Endothelial cell of umbilical vein (primary cell): ENCODE results near the gene CFAP20. TPM values are rescaled to one million over a fixed set of nuclear protein-coding genes. Genes with fewer than 3 reads are reported as not detected.

Experiments
- BruUV-seq: library from RNA; stranded (reverse); fragments of 400-500 nt; replicated peaks from 2 replicates; lab custom pipeline; 2021; lab: Mats Ljungman, UMichigan
- CTCF ChIA-PET: fragments of 300-600, 350-600 bp; sonication (Branson Sonifier 250); formaldehyde crosslinking; loops from one replicate; lab custom pipeline; 2021; ENCODE audit warnings: antibody characterized with exemption, inconsistent platforms; lab: Charles Lee
- POLR2A ChIA-PET: fragments of 300-600, 350-600 bp; sonication (Branson Sonifier 250); formaldehyde crosslinking; loops from one replicate; lab custom pipeline; 2021; ENCODE audit warnings: antibody characterized with exemption, inconsistent platforms; lab: Charles Lee
- DNase-seq: peaks from one replicate; pipeline ENCODE4 v3.0.0-alpha.2; 2011; ENCODE audit warnings: low read depth, low spot score
- FAIRE-seq: peaks from 2 replicates; lab custom pipeline; 2011; peaks lifted over from hg19 to GRCh38; lab: Jason Lieb, UNC
- H2AFZ ChIP-seq: 2 replicates; pipeline ENCODE4 v1.6.0; 2012; ENCODE audit warnings: low read depth, low read length, control low read depth, inconsistent platforms
- H3K27ac ChIP-seq: 2 replicates; pipeline ENCODE4 v1.5.1; 2011; ENCODE audit warnings: low read depth, mild to moderate bottlenecking, control low read depth, low read length, moderate library complexity; ENCODE audit not compliant: insufficient read depth
- H3K27me3 ChIP-seq, 2 experiments: 2 replicates each; pipeline versions ENCODE4 v1.6.0 to v1.6.1; 2011; ENCODE audit warnings: low read length in 2 of 2, mixed read lengths in 1 of 2; ENCODE audit not compliant: control insufficient read depth in 2 of 2, insufficient read depth in 2 of 2
- H3K36me3 ChIP-seq, 2 experiments: 2 replicates in 1 of 2; 3 replicates in 1 of 2; pipeline ENCODE4 v1.5.1; 2011; ENCODE audit warnings: low read length in 2 of 2, mild to moderate bottlenecking in 1 of 2, moderate library complexity in 1 of 2; ENCODE audit not compliant: control insufficient read depth in 2 of 2, insufficient read depth in 2 of 2; ENCODE audit errors: extremely low read depth in 1 of 2
- H3K4me1 ChIP-seq: 3 replicates; pipeline ENCODE4 v1.5.1; 2011; ENCODE audit warnings: mild to moderate bottlenecking, low read length; ENCODE audit not compliant: control insufficient read depth, insufficient read depth; ENCODE audit errors: extremely low read depth
- H3K4me2 ChIP-seq: 2 replicates; pipeline ENCODE4 v1.6.1; 2011; ENCODE audit warnings: low read length, control low read depth, mixed read lengths; ENCODE audit not compliant: insufficient read depth
- H3K4me3 ChIP-seq, 3 experiments: fragments of 200-600 bp in 1 of 3; sonication (generic), shearing (Covaris generic) in 1 of 3; replicated peaks in 1 of 3; 2 replicates each; pipeline ENCODE4 v1.5.1; 2011 to 2016; ENCODE audit warnings: control low read depth in 3 of 3, low read length in 3 of 3, mild to moderate bottlenecking in 2 of 3, inconsistent platforms in 1 of 3, low read depth in 1 of 3, moderate library complexity in 1 of 3; ENCODE audit not compliant: insufficient read depth in 1 of 3
- H3K79me2 ChIP-seq: 2 replicates; pipeline ENCODE4 v1.6.0; 2012; ENCODE audit warnings: low read length, inconsistent platforms; ENCODE audit not compliant: control insufficient read depth, insufficient read depth
- H3K9ac ChIP-seq: replicated peaks from 2 replicates; pipeline ENCODE3; 2011; ENCODE audit warnings: low read length, control low read depth; ENCODE audit not compliant: insufficient read depth; ENCODE audit errors: extremely low read depth
- H3K9me1 ChIP-seq: replicated peaks from 3 replicates; pipeline ENCODE4 v1.6.0; 2011; ENCODE audit warnings: mild to moderate bottlenecking, low read length; ENCODE audit not compliant: control insufficient read depth, insufficient read depth; ENCODE audit errors: extremely low read depth
- H3K9me3 ChIP-seq: replicated peaks from 2 replicates; pipeline ENCODE4 v1.5.1; 2012; ENCODE audit warnings: low read length, inconsistent platforms; ENCODE audit not compliant: control insufficient read depth, insufficient read depth
- H4K20me1 ChIP-seq: replicated peaks from 2 replicates; pipeline ENCODE3; 2011; ENCODE audit warnings: mild to moderate bottlenecking, low read length; ENCODE audit not compliant: control insufficient read depth, insufficient read depth; ENCODE audit errors: extremely low read depth
- CTCF ChIP-seq, 2 donors: IDR thresholded peaks; 1 replicate in 1 of 2; 2 replicates in 1 of 2; pipeline ENCODE4 v1.5.1; 2011; ENCODE audit warnings: low read length in 2 of 2, mild to moderate bottlenecking in 2 of 2, moderate library complexity in 2 of 2, control low read depth in 1 of 2, inconsistent platforms in 1 of 2, low read depth in 1 of 2; ENCODE audit not compliant: insufficient read depth in 1 of 2; ENCODE audit errors: extremely low read depth in 1 of 2
- EZH2 ChIP-seq: IDR thresholded peaks from 2 replicates; pipeline ENCODE4 v1.6.1; 2012; ENCODE audit warnings: borderline replicate concordance, low read depth, mild to moderate bottlenecking, moderate library complexity, low read length, inconsistent platforms; ENCODE audit not compliant: severe bottlenecking
- FOS ChIP-seq: IDR thresholded peaks from 2 replicates; pipeline ENCODE4 v1.6.1; 2011; ENCODE audit warnings: mild to moderate bottlenecking, low read length, moderate library complexity, borderline replicate concordance; ENCODE audit not compliant: insufficient read depth
- GATA2 ChIP-seq: IDR thresholded peaks from 2 replicates; pipeline ENCODE4 v1.7.0; 2011; ENCODE audit warnings: low read depth, mild to moderate bottlenecking, moderate library complexity, mixed read lengths, low read length; ENCODE audit not compliant: insufficient read length, insufficient read depth
- JUN ChIP-seq: IDR thresholded peaks from 2 replicates; pipeline ENCODE4 v1.6.1; 2011; ENCODE audit warnings: borderline replicate concordance, low read depth; ENCODE audit not compliant: insufficient read length, insufficient read depth
- MAX ChIP-seq: IDR thresholded peaks from 2 replicates; pipeline ENCODE4 v1.6.1; 2011; ENCODE audit not compliant: insufficient read depth, insufficient read length
- MYC ChIP-seq: IDR thresholded peaks from one replicate; pipeline ENCODE4 v1.6.1; 2011; ENCODE audit warnings: mild to moderate bottlenecking, low read depth, low read length
- POLR2A ChIP-seq: IDR thresholded peaks from 2 replicates; pipeline ENCODE4 v1.6.1; 2012; ENCODE audit warnings: low read depth, mild to moderate bottlenecking, control low read depth, low read length
- POLR2AphosphoS5 ChIP-seq: IDR thresholded peaks from 2 replicates; pipeline ENCODE4 v1.6.1; 2012; ENCODE audit warnings: low read depth, mild to moderate bottlenecking, control low read depth, low read length, moderate library complexity; ENCODE audit not compliant: insufficient read depth
- dilution Hi-C: fragments of 300-500 bp; cut with MboI; formaldehyde crosslinking; loops from one replicate; pipeline ENCODE4 v1.15.0; 2019; ENCODE audit warnings: low sequenced_read_pairs; ENCODE audit not compliant: extremely low pct_ligation_motif_present
- intact Hi-C: fragments of 100-400 bp; cut with micrococcal nuclease; formaldehyde crosslinking; loops from one replicate; pipeline ENCODE4 v1.10.0; 2022
- polyA plus RNA-seq, 4 experiments: library from polyadenylated mRNA; depleted of rRNA in 3 of 4; stranded (reverse) in 3 of 4; unstranded in 1 of 4; fragments of >200 nt; gene quantifications; 2 replicates each; pipeline versions ENCODE4 v1.2.1 to v1.2.3, GENCODE V29; 2011 to 2012; ENCODE audit warnings: missing spikeins in 1 of 4
- total RNA-seq: library from RNA; stranded (reverse); gene quantifications from 2 replicates; pipeline ENCODE4 v1.2.3, GENCODE V29; 2021

Gene CFAP20
- total and polyA plus RNA-seq, 2 donors (not counting 3 experiments of a cell fraction or from before 2014, with no cell fraction given), result 44.7 to 70.9 TPM

- Histone ChIP-seq H3K36me3 (no peaks in the 10 kb centered on the region), H3K9ac (no peak overlapping the region), H2AFZ (no peak overlapping the region), H3K4me2 (no peak overlapping the region), H3K27me3 (no peaks in the 10 kb centered on the region), H3K27ac (no peak overlapping the region), H3K9me1 (no peaks in the 10 kb centered on the region), H4K20me1 (peaks cover 4% of the 10 kb centered on the region), H3K9me3 (no peaks in the 10 kb centered on the region), H3K4me3 (no peak overlapping the region), H3K79me2 (peaks cover 56% of the 10 kb centered on the region), H3K4me1 (peaks cover 40% of the 10 kb centered on the region)
- ChIA-PET POLR2A (no interaction called here), CTCF (interaction anchor here (1.6 to 4.3 kb wide), 4 partner anchors 29 to 106 kb away, joined by 4 to 48 read pairs (median 8); partner anchors contain the start of gene MMP15)
- no peak for FAIRE-seq
- TF ChIP-seq CTCF (IDR thresholded peaks at IDR 0.05; ENCODE audit: extremely low read depth in 1 of 2, insufficient read depth in 1 of 2, low read depth in 1 of 2, low read length in 2 of 2) (no peak), JUN (no peak), GATA2 (no peak), POLR2A (no peak), MAX (no peak), EZH2 (no peak), FOS (no peak), POLR2AphosphoS5 (no peak), MYC (no peak)
- BruUV-seq, result no TSS peak
- intact Hi-C loops (loop anchor here (10.0 kb wide), 1 partner anchor 391 kb away; the partner anchor contains the start of gene KATNB1), dilution Hi-C loops (no loop called here)
- DNase-seq, result no peak
Measured at GRCh38 chr16:58125781-58126335, 3.3 kb downstream of the CFAP20 start.
